ENCODE results near the gene INO80B.

DNA sequence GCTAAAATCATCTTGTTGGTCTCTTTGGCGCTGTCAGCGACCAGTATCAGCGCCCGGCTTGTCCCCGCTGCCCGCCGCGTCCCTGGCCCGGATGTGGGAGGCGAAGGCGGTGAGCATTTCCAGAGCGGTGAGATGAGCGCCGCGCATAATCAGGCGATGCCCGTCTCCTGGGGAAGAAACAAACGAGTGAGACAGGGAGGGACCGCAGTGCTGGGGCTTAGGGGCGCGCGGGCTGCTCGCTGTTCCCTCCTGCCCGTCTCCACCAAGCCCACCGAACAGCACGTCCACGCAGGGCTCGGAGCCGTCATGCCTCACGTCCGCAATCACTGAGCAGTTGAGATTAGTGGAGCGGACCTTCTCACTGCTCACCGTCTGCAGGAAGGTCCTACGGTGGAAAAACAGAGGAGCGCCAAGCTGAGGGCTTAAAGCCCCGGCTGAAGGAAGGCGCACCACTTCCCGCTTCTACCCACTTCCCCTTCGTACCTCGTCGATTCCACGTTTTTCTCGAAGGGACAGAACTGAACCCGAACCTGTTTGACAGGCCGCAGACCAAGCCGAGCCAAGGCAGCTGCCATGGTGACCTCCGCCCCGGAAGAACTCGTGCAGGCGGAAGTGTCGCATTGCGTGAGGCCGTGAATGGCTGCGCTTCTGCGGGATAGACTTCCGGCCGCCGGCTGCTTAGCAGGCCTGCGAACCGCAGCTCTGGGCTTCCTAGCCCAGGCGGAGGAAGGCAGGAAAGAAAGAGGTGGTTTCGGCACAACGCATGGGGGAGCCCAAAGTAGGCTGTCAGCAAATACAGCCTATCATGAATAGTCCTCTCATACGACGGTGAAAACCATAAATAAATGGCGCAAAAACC is 17.4 kb downstream of the INO80B start, which contains the start of gene MRPL53:
- TF ChIP-seq, protein P1, sequence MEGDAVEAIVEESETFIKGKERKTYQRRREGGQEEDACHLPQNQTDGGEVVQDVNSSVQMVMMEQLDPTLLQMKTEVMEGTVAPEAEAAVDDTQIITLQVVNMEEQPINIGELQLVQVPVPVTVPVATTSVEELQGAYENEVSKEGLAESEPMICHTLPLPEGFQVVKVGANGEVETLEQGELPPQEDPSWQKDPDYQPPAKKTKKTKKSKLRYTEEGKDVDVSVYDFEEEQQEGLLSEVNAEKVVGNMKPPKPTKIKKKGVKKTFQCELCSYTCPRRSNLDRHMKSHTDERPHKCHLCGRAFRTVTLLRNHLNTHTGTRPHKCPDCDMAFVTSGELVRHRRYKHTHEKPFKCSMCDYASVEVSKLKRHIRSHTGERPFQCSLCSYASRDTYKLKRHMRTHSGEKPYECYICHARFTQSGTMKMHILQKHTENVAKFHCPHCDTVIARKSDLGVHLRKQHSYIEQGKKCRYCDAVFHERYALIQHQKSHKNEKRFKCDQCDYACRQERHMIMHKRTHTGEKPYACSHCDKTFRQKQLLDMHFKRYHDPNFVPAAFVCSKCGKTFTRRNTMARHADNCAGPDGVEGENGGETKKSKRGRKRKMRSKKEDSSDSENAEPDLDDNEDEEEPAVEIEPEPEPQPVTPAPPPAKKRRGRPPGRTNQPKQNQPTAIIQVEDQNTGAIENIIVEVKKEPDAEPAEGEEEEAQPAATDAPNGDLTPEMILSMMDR (IDR thresholded peaks at IDR 0.05), result no peak
- no peak for TF ChIP-seq ZFX (IDR thresholded peaks at IDR 0.05; ENCODE audit: borderline replicate concordance)

Measured in 22Rv1 (cell line).